GM18909 (cell line): ENCODE results near the gene SPIN1.

Source experiments
- ATAC-seq: cut with Tn5 transposase; IDR thresholded peaks from one replicate; pipeline ENCODE4 v1.9.1; 2021; ENCODE audit warnings: mild to moderate bottlenecking; ENCODE audit not compliant: unreplicated experiment, poor library complexity

The SPIN1 gene

DNA sequence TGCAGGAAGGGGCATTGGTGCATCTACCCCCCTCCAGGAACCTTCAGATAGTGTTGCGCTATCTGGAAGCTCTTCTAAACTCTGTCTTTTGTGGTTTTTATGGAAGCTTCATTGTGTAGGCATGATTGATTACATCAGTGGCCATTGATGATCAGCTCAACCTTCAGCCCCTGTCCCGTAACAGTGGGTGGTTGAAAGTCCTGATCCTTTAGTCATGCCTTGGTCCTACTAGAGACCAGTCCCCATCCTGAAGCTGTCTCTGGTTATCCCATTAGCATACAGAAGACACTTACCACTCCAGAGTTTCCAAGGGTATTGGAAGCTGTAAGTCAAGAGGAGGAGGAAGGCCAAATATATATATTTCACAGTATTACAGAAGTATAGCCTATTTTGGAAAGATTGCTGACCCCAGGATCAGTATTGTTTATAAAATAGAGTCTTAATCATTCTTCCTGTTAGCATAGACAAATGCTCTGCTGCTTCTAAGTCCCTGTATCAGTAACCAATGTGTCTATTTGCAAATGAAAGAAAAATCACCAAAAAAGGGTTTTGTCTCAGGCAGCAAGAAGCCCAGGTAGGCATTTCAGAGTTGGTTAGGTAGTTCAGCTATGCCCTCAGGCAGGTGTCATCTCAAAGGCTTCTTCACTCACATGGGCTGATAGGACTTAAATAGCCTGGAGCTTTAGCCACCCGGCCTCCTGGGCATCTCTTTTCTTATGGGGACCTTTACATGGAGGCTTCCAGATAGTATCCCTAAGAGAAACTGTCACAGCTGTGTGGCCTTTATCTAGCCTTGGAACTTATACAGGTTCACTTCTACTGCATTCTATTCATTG lies 41.6 kb downstream of the SPIN1 start:
- no peak for ATAC-seq

DNA sequence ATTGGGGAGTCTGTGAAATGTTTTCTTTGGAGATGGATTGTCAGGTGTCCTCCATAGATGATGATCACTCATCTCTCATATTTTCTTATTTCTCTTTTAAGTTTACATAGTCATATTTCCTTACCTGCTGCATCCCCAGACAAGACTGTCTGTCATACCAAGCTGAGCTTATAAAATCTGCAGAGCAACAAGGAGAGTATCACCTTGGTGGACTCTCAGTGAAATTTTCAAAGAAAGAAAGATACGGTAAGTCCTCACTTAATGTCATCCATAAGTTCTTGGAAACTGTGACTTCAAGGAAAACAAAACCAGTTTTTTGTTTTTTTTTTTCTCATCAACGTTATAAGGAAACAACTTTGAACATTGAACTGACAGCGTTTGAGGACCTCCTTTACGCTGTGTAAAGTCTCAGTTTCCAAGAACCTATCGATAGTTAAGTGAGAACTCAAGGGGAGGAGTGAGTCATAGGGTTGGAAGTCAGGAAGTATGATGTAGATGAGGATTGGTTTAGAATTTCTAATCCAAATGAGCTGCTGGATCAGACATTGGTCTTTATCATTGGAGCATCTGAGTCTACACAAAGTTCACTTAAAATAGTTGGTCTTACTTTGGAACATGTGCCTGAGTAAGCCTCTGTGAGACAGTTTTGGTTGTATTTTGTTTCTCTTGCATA lies 45.5 kb downstream of the SPIN1 start:
- no peak for ATAC-seq

DNA sequence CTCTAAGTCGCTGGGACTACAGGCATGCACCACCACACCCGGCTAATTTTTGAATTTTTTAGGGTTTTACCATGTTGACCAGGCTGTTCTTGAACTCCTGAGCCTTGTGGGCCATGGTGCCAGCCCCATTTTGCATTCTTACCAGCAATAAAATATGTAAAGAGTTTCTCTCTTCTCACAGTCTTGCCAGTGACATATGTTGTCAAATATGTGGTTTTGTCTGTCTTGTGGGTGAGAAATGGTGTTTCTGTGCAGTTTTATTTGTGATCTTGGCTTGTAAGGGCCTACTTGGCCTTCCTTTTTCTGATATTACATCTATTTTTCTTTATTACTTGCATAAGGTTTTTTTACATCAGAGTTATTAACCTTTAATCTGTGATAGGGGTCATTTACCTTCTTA lies 47.1 kb downstream of the SPIN1 start:
- no peak for ATAC-seq

DNA sequence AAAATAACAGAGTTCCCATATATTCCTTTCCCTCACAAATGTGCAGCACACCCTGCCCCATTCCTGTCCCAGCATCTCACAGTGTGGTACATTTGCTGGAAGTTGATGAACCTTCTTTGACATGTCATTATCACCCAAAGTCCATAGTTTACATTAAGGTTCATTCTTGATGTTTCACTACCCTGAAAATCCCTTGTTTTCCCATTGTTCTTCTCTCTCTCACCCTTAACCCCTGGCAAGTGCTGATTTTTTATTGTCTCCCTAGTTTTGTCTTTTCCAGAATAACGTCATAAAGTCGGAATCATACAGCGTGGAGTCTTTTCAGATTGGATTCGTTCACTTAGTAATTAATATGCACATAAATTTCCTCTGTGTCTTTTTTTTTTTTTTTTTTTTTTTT lies 48.1 kb downstream of the SPIN1 start:
- no peak for ATAC-seq

DNA sequence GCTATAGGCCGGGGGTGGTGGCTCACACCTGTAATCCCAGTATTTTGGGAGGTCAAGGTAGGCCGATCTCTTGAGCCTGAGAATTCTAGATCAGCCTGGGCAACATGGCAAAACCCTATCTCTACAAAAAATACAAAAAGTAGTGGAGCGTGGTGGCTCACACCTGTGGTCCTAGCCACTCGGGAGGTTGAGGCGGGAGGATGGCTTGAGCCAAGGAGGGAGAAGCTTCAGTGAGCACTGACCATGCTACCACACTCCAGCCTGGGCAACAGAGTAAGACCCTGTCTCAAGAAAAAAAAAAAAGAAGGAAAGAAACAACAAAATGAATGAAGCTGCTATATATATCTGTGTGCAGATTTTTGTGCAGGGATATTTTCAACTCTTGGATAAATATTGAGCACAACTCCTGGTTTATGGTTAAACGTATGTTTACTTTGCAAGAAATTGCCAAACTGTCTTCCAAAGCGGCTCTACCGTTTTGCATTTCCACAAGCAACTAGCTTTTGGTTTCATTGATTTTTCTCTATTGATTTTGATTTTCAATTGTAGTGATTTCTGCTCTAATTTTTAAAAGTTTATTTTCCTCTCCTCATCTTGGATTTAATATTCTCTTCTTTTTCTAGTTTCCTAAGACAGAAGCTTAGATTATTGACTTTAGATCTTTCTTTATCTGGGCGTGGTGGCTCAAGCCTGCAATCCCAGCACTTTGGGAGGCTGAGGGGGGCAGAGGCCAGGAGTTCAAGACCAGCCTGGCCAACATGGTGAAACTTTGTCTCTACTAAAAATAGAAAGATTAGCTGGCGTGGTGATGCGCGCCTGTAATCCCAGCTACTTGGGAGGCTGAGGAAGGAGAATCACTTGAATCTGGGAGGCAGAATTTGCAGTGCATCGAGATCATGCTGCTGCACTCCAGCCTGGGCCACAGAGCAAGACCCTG lies 49.2 kb downstream of the SPIN1 start:
- no peak for ATAC-seq

DNA sequence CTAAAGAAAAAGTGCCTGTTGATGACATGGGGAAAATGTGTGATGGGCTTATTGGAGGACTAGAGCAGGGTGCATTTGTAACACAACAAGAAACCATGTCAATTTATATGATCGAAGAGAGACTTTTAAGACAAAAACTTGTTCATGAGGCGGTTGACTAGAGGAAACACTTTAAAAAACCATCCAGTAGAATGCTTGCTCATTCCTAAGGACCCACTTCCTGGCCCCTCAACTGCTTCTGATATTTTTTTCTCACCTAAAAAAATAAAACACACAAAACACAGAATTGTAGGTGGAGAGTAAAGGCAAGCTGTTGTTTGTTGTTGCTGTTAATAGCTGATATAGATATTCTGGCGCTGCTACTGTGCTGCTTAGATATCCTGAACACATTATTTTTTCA lies 50.6 kb downstream of the SPIN1 start:
- ATAC-seq, result no peak

DNA sequence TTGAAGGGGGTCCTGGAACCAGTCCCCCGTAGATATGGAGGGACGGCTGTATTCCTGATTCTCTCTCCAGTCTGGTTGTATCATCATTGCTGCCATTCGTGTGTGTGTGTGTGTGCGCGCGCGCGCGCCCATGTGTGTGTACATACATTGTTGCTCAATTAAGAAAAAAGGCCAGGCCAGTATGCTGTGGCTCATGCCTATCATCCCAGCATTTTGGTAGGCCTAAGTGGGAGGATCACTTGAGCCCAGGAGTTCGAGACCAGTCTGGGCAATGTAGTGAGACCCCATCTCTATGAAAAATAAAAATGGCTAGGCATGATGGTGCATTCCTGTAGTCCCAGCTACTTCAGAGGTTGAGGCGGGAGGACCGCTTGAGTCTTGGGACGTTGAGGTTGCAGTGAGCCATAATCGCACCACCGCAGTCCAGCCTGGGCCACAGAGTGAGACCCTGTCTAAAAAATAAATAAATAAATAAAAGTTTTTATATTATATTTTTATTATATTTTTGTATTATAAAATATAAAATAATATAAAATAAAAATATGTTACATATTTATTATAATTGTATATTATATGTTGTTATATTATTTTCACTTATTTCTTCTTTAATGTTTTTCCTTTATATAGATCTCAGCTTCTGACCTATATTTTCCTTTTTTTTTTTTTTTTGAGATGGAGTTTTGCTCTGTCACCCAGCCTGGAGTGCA lies 53.2 kb downstream of the SPIN1 start:
- ATAC-seq, result no peak

DNA sequence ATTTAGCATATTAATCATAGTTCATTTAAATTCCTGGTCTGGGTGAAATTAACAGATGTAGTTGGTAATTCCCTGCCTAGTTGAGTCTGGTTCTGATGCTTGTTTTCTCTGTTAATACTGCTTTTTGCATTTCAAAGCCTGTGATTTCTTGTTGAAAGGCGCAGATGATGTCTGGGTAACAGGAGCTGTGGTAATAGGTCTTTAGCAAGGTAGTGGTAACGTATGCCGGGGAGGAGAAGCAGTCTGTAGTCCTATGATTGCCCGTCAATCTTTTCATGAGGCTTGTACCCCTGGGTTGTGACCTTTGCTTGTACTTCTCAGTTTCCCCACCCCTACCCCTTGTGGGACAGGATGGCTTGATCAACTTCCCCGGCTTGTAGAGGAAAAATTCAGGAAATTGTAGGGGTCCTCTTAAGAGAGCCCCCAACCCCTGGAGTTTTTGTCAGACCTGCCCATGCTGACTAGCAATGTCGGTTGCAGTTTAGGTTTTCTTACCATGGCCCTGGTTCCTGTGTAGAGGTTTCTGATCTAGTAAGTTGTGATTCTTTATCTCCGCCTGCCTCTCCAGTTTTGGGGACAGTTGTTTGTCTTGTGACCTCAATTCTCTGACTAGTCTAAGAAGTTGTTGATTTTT lies 55.4 kb downstream of the SPIN1 start:
- no peak for ATAC-seq

DNA sequence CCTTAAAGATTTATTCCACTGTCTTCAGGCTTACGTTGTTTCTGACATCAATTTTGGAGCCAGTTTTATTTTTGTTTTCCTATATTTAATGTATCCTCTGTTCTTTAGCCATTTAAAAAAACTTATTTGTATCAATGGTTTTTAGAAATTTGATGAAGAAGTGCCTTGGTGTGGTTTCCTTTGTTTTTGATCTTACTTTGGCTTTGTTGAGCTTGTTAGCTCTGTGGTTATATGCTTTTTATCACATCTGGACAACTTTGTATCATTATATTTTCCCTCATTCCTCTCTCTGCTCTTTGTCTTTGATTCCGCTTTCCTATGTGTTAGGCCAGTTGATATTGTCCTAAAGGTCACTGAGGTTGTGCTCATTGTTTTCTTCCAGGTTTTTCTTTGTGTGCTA lies 58.5 kb downstream of the SPIN1 start:
- no peak for ATAC-seq

DNA sequence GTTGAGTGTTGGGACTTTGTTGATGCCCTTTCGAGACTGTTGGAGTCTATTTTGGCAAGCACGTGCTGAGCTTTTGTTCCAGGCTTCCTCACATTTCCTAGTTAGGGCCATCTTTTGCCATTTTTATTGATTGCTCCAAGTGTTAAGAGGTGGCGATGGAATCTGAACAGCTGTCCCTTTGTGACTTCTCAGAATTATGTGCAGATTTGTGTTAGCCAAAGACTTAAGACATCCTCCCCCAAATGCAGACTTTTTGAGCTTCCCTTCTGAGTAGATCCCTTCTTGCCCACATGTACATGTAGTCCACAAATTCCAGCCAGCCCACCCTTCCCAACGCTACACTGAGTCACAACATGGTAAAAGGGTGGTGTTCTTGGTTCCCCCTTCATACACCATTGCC lies 59.2 kb downstream of the SPIN1 start:
- no peak for ATAC-seq

DNA sequence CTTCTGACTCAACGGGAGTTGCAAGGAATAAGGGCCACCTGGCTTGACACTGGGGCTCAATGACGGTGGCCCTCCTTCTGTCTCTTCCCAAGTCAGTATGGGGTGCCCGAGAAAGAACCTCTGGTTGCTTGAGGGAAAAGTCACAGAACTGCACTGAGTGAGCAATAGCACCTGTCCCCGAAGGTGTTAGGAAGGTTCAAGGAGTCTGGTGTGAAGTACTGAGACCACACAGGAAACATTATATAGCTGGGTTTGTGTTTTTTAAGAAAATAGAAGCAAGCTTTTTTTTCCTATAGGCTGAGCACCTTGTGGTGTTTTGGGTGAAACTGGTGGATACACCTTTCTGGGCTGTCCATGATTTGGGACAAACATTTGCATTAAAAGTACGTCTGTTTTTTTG lies 62.9 kb downstream of the SPIN1 start:
- no peak for ATAC-seq

DNA sequence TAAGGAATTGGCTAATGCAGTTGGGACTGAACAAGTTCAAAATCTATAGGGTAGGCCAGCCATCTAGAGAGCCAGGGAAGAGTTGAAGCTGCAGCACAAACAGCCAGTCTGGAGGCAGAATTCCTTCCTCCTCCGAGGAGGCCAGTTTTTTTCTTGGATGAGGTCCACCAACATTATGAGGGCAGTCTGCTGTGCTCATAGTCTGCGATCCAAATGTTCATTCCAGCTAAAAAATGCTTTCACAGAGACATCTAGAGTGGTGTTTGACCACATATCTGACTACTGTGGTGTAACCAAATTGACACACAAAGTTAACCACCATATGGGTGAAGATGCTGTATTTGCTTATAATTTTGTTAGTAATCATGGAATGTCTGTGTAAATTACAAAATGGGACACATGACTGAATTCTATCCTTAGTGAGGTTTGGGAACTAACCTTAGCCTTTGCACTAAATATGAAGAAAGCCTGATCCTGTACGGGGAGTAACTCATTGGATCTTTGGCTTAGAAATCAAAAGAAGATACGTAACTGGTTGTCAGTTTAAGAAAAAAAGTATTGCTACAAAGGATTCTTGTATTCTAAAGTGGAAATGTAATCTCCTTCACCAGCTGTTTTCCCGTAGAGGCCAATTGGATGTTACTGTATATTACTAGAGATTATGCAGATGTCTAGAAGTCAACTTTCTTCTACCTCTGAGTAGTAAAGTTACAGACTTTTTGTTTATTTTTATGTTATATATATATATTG lies 70.6 kb downstream of the SPIN1 start:
- ATAC-seq, result no peak

DNA sequence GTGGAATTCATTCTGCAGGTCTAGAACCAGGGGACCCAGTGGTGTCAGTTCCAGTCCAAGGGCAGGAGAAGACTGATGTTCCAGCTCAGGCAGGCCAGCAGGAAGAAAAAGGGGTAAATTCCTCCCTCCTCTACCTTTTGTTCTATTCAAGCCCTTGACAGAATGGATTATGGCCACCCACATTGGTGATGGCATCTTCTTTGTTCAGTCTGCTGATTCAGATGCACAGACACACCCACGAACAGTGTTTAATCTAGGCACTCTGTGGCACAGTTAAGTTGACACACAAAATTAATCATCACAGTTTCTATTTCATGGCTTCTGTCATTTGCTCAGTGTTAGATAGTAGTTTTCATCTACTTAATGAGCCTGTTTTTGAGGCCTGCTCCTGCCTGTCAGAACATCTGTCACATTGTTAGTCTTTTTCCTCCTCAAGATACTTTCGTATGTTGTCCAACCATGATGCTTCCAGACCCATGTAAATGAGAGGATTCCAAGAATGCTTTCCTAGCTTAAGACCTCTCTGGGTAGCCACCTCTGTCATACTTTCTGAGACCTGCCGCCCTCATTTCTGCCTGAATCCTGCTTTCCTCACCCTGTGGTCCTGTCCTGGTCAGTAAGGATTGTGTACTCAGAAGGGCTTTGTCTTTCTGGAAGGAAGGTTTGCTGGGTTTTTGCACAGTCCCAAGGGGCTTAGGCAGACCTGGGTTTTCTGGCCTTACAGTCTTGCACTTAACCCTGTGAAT lies 72.5 kb downstream of the SPIN1 start:
- no peak for ATAC-seq

DNA sequence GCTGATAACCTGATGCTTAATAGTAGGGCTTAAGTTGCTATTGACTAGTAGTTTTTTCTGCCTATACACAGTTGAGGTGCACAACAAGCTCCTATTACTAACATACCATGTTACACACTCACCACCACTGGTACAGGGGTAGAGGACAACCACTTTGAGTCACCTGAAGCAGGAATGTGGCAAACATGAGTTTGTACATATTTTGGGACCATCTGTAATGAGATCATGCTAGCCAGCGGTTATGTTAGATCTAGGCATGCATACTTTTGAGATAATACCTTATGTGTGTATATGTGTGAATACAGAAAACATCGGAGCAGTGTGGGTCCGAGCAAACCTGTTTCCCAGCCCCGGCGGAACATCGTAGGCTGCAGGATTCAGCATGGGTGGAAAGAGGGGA lies 73.9 kb downstream of the SPIN1 start:
- ATAC-seq, result no peak

DNA sequence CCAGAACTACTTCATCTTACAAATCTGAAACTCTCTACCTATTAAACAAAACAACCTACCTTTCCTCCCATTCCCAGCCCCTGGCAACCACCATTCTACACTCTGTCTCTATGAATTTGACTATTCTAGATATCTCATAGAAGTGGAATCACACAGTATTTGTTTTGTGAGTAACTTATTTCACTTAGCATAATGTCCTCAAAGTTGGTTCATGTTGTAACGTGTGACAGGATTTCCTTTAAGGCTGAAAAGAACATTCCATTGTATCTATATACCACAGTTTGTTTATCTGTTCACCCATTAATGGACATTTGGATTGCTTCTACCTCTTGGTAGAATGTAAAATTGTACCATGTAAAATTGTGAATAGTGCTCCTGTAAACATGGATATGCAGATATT lies 76.6 kb downstream of the SPIN1 start:
- no peak for ATAC-seq

DNA sequence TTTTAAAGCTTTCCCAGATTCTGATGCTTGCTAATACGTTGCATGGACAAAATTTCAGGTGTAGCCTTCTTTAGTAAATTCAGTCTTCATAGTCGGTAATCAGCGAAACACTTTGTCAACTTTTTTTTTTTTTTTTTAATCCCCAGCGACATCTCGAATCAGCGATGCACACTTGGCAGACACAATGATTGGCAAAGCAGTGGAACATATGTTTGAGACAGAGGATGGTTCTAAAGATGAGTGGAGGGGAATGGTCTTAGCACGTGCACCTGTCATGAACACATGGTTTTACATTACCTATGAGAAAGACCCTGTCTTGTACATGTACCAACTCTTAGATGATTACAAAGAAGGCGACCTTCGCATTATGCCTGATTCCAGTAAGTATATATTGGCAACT lies 80.0 kb downstream of the SPIN1 start:
- ATAC-seq, result no peak

DNA sequence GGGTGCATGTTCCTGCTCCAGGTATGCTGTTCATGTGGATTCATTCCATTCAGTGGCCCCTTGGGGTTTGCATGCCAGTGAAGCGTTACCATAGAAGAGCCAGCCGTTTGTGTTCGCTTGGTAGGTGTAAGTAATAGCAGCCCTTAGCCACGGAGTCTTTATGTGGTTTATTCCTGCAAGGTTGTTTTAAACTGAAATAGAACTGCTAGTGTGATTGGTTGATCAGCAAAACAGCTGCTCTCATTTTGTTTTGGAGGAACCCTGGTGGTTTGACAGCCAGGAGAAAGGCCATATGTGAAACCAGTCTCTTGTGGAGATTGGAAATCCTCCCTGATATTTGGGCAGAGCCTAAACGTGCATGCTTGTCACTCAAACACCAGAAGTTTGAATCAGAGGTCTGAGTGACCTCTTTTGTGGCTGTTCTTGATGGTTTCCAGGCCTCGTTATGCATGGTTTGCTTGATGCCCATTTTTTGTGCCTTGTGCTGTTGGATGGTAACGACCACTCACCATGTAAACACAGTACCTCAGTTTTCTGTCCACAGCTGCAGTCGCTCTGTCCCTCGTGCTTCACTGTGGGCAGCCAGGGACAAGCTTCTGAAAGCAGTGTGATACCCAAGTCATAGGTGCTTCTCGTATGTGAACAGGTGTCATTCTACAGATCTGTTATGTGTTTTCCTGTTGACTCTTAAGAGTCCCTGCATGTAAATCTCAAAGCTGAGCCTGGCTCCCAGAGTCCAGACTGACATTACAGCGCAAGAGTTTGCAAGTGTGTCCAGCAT lies 88.4 kb downstream of the SPIN1 start:
- ATAC-seq, result no peak

DNA sequence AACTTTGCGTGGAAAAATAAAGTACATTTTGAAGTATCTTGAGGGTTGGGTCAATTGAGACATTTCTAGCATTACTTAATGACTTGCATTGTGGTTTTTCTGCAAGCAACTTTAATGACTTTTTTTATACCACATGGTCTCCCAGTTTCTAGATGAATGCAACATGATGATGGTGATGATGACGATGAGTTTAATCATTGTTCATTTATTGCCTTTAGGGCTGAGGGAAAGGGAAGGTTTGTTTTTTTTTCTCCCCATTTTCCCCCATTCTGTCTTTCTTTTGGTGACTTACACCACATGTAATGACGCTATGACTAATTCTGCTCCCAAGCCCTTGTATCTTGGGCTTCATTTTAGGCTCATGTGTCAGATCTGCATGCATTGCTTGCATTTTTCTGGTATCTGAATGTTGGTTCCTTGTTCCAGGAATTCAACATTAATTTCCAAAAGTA lies 89.1 kb downstream of the SPIN1 start:
- ATAC-seq, result no peak
